K562 (cell line): ENCODE measurements around the gene PRKG1. TPM values are rescaled to one million over a fixed set of nuclear protein-coding genes. Genes with fewer than 3 reads are reported as not detected.

Experiments used
- ATAC-seq: fragments of 200-7000 bp; cut with Tn5 transposase; 3 replicates; pipeline ENCODE4 v1.9.1; 2020; ENCODE audit warnings: moderate library complexity
- BruUV-seq: library from RNA; stranded (reverse); fragments of 400-500 nt; replicated peaks from 2 replicates; lab custom pipeline; 2021; lab: Mats Ljungman, UMichigan
- CTCF ChIA-PET: fragments of 300-600 bp; formaldehyde crosslinking; extraction: SDS; loops from one replicate; lab custom pipeline; 2021; ENCODE audit warnings: low intra/inter-chr PET ratio; lab: Yijun Ruan, JAX
- POLR2A ChIA-PET: fragments of 300-600, 350-650 bp; sonication (Branson Sonifier 250); formaldehyde crosslinking; extraction: SDS; loops from one replicate; lab custom pipeline; 2021; ENCODE audit warnings: antibody characterized with exemption, inconsistent platforms; lab: Yijun Ruan, JAX
- DNase-seq, 4 experiments: peaks; one replicate each; pipeline versions ENCODE4 v3.0.0 to v3.0.0-alpha.2; 2011 to 2018; ENCODE audit warnings: low spot score in 3 of 4, mixed read lengths in 3 of 4; ENCODE audit errors: extremely low read depth in 1 of 4
- FAIRE-seq: peaks from 2 replicates; lab custom pipeline; 2011; peaks lifted over from hg19 to GRCh38; lab: Jason Lieb, UNC
- H2AFZ ChIP-seq: 2 replicates; pipeline ENCODE4 v1.6.0; 2011; ENCODE audit warnings: low read depth, low read length, control low read depth, inconsistent platforms
- H3K27ac ChIP-seq: fragments of 200-600 bp; 3 replicates; pipeline ENCODE4 v1.8.0; 2011; ENCODE audit warnings: low read depth, mild to moderate bottlenecking, control low read depth, inconsistent platforms, low read length, moderate library complexity, mixed read lengths; ENCODE audit errors: extremely low read depth
- H3K27me3 ChIP-seq, 2 experiments: fragments of 300-600 bp in 1 of 2; 2 replicates in 1 of 2; 3 replicates in 1 of 2; pipeline versions ENCODE4 v1.6.0 to v1.8.0; 2011; ENCODE audit warnings: inconsistent platforms in 2 of 2, low read length in 2 of 2, mild to moderate bottlenecking in 1 of 2, mixed read lengths in 1 of 2, moderate library complexity in 1 of 2; ENCODE audit not compliant: control insufficient read depth in 2 of 2, insufficient read depth in 2 of 2
- H3K36me3 ChIP-seq: fragments of 300-600 bp; 3 replicates; pipeline ENCODE4 v1.8.0; 2011; ENCODE audit warnings: mild to moderate bottlenecking, low read length, inconsistent platforms; ENCODE audit not compliant: control insufficient read depth, insufficient read depth
- H3K4me1 ChIP-seq, 2 experiments: fragments of 200-600 bp in 1 of 2; replicated peaks in 1 of 2; 2 replicates in 1 of 2; 3 replicates in 1 of 2; pipeline versions ENCODE4 v1.5.1 to v1.8.0; 2011; ENCODE audit warnings: inconsistent platforms in 2 of 2, low read length in 2 of 2, mild to moderate bottlenecking in 1 of 2, mixed read lengths in 1 of 2, moderate library complexity in 1 of 2; ENCODE audit not compliant: control insufficient read depth in 2 of 2, insufficient read depth in 2 of 2
- H3K4me2 ChIP-seq: 2 replicates; pipeline ENCODE4 v1.6.1; 2011; ENCODE audit warnings: low read length, control low read depth, inconsistent platforms, mixed read lengths; ENCODE audit not compliant: insufficient read depth
- H3K4me3 ChIP-seq: fragments of 200-600 bp; sonication (generic), shearing (Covaris generic); 2 replicates; pipeline ENCODE4 v1.5.1; 2016; ENCODE audit warnings: control low read depth, inconsistent platforms
- H3K79me2 ChIP-seq: fragments of 200-600 bp; 3 replicates; pipeline ENCODE4 v1.8.0; 2011; ENCODE audit warnings: low read length, inconsistent platforms; ENCODE audit not compliant: control insufficient read depth, insufficient read depth
- H3K9ac ChIP-seq, 2 experiments: 2 replicates each; pipeline versions ENCODE4 v1.6.0 to v1.6.1; 2011; ENCODE audit warnings: low read depth in 2 of 2, low read length in 2 of 2, control low read depth in 1 of 2, inconsistent platforms in 1 of 2, mild to moderate bottlenecking in 1 of 2, mixed read lengths in 1 of 2; ENCODE audit not compliant: insufficient read depth in 1 of 2
- H3K9me1 ChIP-seq: one replicate; pipeline ENCODE4 v1.6.0; 2011; ENCODE audit warnings: inconsistent platforms, mild to moderate bottlenecking, low read length, moderate library complexity; ENCODE audit not compliant: control insufficient read depth, insufficient read depth
- H3K9me3 ChIP-seq: replicated peaks from 2 replicates; pipeline ENCODE4 v1.5.1; 2011; ENCODE audit warnings: low read depth, low read length, inconsistent platforms; ENCODE audit not compliant: control insufficient read depth, insufficient read depth
- H4K20me1 ChIP-seq: replicated peaks from 2 replicates; pipeline ENCODE4 v1.6.1; 2011; ENCODE audit warnings: low read length, inconsistent platforms, mixed read lengths; ENCODE audit not compliant: control insufficient read depth, insufficient read depth
- CREB3 ChIP-seq: fragments of 450-650 bp; conservative IDR thresholded peaks from 2 replicates; pipeline ENCODE4 v1.6.1; 2016; ENCODE audit warnings: missing genetic modification characterization, low read depth, mild to moderate bottlenecking, missing compliant biosample characterization, moderate library complexity
- RNF219 ChIP-seq: fragments of 250-450 bp; sonication (Bioruptor Pico); IDR thresholded peaks from 2 replicates; pipeline ENCODE4 v1.5.0; 2022; ENCODE audit warnings: mild to moderate bottlenecking
- ZNF398 ChIP-seq: fragments of 250-450 bp; sonication (Bioruptor Pico); IDR thresholded peaks from 2 replicates; pipeline ENCODE4 v1.8.0; 2021; ENCODE audit warnings: moderate library complexity, mild to moderate bottlenecking, inconsistent platforms
- ZNF511 ChIP-seq: sonication (generic); formaldehyde crosslinking; IDR thresholded peaks from 2 replicates; pipeline ENCODE4 v1.8.0; 2022; ENCODE audit warnings: mild to moderate bottlenecking, missing genetic modification reagents
- WGBS: fragments of 100-300 bp; shearing (Covaris generic); methylation state at CpG from one replicate; pipeline ENCODE4 v1.1.6; 2016; ENCODE audit warnings: low coverage, mixed read lengths; ENCODE audit not compliant: insufficient coverage; ENCODE audit errors: missing lambda C conversion rate; 5-methylcytosine and 5-hydroxymethylcytosine counted together
- in situ Hi-C: fragments of 300-500 bp; cut with MboI; formaldehyde crosslinking; loops from 4 replicates; pipeline ENCODE4 v1.15.0; 2018; ENCODE audit warnings: inconsistent platforms, mixed read lengths
- intact Hi-C: fragments of 100-400 bp; cut with micrococcal nuclease; formaldehyde crosslinking; loops from 2 replicates; pipeline ENCODE4 v1.14.2; 2022
- polyA plus RNA-seq, 8 experiments: library from polyadenylated mRNA; depleted of rRNA in 4 of 8; stranded (reverse) in 5 of 8; unstranded in 3 of 8; fragments of >200 nt; fragmentation: Nextera tagmentation in 2 of 8; fragmentation: Illumina TruSeq in 1 of 8; extraction: Ambion mirVana in 2 of 8; extraction: Trizol in 1 of 8; gene quantifications; 2 replicates each; pipeline versions ENCODE4 v1.2.1 to v1.2.3, GENCODE V29; 2011 to 2014; ENCODE audit warnings: inconsistent platforms in 1 of 8, missing spikeins in 1 of 8
- total RNA-seq, 7 experiments: library from RNA; depleted of rRNA in 6 of 7; stranded (reverse); fragments of >200 nt in 6 of 7; fragmentation: Illumina TruSeq in 2 of 7; extraction: Trizol in 2 of 7; gene quantifications; 2 replicates each; pipeline versions ENCODE4 v1.2.1 to v1.2.3, GENCODE V29; 2011 to 2021; ENCODE audit warnings: low replicate concordance in 1 of 7

Gene PRKG1
- total and polyA plus RNA-seq, 9 of the 15 experiments (the other 6 are each of a cell fraction or from before 2014, with no cell fraction given) = 0.22 TPM; not detected in 8

GRCh38 chr10:52111101-52111891, 1037.0 kb downstream of the PRKG1 start (continued):
- TF ChIP-seq CREB3 (tag) = no peak
- no peak for TF ChIP-seq ZNF511 (CRISPR knock-in tag)
- no peak for TF ChIP-seq RNF219

- no TSS peak for BruUV-seq
Measured at GRCh38 chr10:52115823-52116222, 1041.5 kb downstream of the PRKG1 start.

More at GRCh38 chr10:52115823-52116222, 1041.5 kb downstream of the PRKG1 start:
- CTCF ChIA-PET = no interaction called here
- no peaks in the 10 kb centered on the region for H3K4me1 ChIP-seq
- ATAC-seq (no peak), DNase-seq (no peak), FAIRE-seq (no peak)
- H3K9me3 ChIP-seq = no peaks in the 10 kb centered on the region
- H2AFZ ChIP-seq = no peak overlapping the region
- in situ Hi-C loops = no loop called here
- WGBS = 2% methylated on average over 3 of the region's 3 CpGs
- H3K27ac ChIP-seq = no peak overlapping the region
- H3K9ac ChIP-seq = no peak overlapping the region
- no peak overlapping the region for H3K4me3 ChIP-seq
- no peak for TF ChIP-seq ZNF398
- TF ChIP-seq, all 486 proteins: peak for 0
- Histone ChIP-seq H4K20me1 (no peaks in the 10 kb centered on the region), H3K79me2 (no peaks in the 10 kb centered on the region), H3K36me3 (no peaks in the 10 kb centered on the region), H3K27me3 (no peaks in the 10 kb centered on the region), H3K9me1 (no peaks in the 10 kb centered on the region), H3K4me2 (no peak overlapping the region)
- intact Hi-C loops = no loop called here
- POLR2A ChIA-PET = no interaction called here
